ENCODE results near the gene REPS1.
"Not testable (repeated sequence)": the region's sequence is repeated elsewhere in the genome, so short reads cannot be mapped to it uniquely, and the experiment has no call there.

REPS1 gene

DNA sequence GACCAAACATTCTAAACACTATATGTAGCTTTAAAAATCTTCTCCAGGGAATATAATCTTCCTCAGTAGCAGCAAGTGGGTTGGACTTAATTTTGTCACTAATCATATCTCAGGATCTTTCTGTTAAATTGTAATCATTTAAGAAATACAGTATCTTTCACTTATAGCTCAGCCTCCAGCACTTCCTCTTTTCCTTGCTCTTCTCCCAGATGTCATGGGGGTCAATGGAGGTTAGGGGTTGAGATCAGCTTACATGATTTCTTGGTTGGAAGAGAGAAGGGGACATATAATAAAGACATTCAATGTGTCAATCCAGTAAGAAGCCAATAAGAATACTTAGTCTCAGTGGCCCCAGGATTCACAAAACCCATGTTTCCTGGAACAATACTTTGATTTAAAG, 15.7 kb upstream of the REPS1 start:
- no peak for DNase-seq

GRCh38 chr6:138999949-139000725, 12.1 kb upstream of the REPS1 start:
- peak; percentile 60 for DNase-seq

GRCh38 chr6:138997136-138997535, 9.1 kb upstream of the REPS1 start:
- no peak for DNase-seq

GRCh38 chr6:138996524-138996923, 8.5 kb upstream of the REPS1 start:
- DNase-seq = no peak

DNA sequence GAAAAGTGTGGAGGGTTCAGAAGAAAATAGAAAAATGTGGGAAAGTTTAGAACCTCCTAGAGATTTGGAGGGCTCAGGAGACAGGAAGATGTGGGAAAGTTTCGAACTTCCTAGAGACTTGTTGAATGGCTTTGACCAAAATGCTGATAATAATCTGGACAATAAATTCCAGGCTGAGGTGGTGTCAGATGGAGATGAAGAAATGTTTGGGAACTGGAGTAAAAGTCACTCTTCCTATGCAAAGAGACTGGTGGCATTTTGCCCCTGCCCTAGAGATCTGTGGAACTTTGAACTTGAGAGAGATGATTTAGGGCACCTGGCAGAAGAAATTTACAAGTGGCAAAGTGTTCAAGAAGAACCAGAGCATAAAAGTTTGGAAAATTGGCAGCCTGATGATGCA, 5.4 kb upstream of the REPS1 start:
- not testable (repeated sequence) for DNase-seq

- DNase-seq = not testable (repeated sequence)
Measured at GRCh38 chr6:138992965-138993364, 4.9 kb upstream of the REPS1 start.

DNA sequence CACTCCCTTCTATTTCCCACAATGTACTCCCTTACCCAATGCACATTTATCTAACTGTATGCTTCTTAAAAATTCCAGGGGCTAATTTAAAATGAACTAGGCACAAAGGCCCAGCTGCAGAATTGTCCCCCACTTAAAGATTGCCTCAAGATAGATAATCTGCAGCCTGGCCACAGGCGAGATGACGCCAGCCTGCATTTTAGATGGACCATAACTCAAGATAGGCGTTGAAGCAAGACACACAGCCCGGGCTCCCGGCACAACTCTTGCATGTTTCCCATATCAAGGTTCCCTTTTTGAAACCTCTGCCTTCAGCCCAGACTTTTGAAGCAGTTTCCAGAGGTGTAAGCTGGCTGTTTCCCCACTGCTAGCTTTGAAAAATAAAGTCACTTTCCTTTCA, 3.2 kb upstream of the REPS1 start:
- DNase-seq = no peak

DNA sequence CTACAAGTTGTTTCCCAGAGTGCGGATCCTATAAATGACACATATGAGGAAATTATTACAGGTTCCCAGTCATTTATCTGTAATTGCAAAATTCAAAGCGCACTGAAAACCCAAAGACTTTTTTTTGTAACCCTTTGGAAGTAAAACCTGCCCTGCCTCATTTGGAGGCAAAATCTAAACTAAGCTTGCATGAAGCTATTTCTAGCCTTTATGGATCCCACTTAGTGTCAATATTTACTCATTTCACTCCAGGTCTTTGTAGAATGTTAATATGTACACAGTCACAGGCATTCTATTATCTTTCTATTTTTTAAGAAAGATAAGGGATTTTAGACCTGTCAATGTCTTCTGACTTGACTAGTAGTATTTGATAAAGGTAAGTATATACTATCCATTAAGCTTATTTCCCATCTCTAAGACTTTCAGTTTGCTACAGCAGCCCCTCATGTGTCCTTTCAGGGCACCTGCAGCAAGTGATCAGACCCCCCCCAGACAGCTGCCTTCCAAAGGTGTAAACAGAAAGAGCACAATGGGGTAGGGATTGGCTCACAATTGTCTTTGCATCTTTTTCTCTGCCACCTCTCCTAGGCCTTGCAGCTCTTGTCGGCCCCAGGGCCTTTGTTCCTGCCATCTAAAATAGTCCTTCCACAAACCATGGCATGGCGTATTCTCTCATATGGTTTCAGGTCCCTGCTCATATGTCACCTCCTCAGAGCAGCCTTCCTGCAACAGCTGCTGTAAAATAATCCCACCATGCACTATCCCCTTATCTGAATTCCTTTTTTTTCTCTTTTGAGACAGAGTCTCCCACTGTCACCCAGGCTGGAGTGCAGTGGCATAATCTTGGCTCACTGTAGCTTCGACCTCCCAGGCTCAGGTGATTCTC, 1.3 kb upstream of the REPS1 start:
- DNase-seq = no peak

- DNase-seq = no peak
Measured at GRCh38 chr6:138988469-138988834, 399 bp upstream of the REPS1 start.

DNA sequence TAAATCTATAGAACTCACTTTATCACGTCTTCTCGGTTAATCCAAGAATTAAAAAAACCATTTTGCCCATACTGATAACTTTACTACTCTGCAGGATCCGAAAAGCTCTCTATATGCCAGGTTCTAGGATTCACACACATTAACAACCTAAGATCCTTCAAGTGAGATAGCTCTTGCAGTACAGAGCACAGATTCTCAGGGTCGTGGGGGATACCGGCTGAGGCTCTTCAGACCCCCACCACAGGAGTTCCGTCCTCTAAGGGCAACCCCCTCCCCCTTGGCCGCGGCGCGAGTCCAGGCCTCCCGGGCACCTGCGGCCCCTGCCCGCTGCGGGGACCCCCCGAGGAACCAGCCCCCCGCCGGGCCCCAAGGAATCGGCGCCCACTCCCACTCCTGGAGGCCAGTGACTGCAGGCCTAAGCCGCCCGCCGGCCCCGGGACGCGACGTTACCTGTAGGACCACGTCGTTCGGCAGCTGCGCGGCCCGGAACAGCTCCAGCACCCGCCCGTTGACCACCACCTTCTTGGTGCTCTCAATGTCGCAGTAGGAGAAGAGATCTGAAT, 892 bp downstream of the REPS1 start:
- no peak for DNase-seq

- DNase-seq = no peak
Measured at GRCh38 chr6:138986578-138986977, 1.5 kb downstream of the REPS1 start.

- DNase-seq = no peak
Measured at GRCh38 chr6:138981416-138981815, 6.6 kb downstream of the REPS1 start.

GRCh38 chr6:138979813-138980668, 8.0 kb downstream of the REPS1 start:
- DNase-seq = no peak

- peak; percentile 59 for DNase-seq
Measured at GRCh38 chr6:138979365-138979764, 8.7 kb downstream of the REPS1 start.

DNA sequence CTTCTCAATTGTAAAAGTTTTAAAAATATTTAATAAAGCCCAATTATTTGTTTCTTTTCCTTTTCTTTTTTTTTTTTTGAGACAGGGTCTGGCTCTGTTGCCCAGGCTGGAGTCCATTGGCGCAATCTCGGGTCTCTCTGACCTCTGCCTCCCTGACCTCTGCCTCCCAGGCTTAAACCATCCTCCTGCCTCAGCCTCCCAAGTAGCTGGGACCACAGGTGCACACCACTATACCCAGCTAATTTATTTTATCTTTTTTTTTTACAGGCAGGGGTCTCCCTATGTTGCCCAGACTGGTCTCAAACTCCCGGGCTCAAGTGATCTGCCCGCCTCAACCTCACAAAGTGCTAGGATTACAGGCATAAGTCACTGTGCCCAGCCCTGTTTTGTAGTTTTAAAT, 9.8 kb downstream of the REPS1 start:
- no peak for DNase-seq

GRCh38 chr6:138977646-138978167, 10.3 kb downstream of the REPS1 start:
- no peak for DNase-seq

GRCh38 chr6:138977242-138977641, 10.8 kb downstream of the REPS1 start:
- DNase-seq = no peak

DNA sequence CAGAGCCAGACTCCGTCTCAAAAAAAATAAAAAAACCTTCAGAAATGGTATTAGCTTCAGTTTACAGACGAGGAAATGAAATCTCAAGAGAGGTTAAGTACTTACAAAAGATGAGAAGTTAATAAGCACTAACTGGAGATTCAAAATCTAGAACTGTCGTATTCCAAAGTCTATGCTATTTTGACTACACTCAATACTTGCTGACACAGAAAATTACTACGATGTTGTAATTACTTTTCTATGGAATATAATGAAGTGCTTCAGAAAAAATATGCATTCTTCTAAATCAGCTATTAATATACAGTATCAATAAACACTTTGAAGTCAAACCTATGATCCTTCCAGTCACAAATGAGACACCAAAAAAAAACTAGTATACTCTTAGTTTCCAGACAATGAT, 12.2 kb downstream of the REPS1 start:
- no peak for DNase-seq

- DNase-seq = peak; percentile 72
Measured at GRCh38 chr6:138973466-138974153, 14.4 kb downstream of the REPS1 start.

DNA sequence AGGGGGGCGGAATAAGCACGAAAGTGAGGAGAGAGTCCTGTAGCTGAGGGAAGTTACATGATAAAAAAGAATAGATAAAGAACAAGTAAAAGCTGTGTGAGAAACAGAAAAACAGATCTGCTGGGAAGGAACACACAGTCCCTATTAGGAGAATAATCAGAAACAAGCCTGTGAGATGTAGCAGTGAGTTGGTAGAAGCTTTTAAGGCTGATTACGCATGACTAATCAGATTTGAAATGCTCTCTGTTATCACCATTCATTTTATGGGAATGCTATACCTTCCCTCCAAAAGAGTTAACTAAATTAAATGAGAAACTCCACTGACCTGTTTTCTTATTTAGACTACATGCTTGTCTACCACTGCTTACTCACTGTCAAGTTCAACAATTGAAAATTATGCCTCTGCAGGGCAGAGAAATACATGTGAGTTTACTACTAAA, 15.8 kb downstream of the REPS1 start:
- peak; percentile 62 for DNase-seq

DNA sequence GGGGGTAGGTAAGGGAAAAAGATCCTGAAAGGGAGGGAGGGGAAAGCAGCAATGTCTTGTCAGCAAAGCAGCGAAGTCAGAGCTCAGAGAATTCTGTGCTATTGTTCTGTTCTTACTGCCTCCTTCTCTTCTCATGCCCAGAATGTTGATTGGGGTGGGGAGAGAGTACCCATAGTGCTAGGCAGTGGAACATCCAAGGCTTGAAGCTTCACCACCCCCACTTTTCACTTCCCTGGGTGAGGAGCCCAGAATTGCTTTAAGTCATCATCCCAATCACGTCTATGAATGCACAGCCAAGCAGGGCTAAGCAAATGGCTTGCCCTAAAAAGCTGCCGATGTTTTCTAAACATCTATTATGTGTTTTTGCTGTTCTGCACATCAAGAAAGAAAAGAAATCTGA, 16.5 kb downstream of the REPS1 start:
- DNase-seq = peak; percentile 42

- peak; percentile 95 for DNase-seq
Measured at GRCh38 chr6:138970856-138971425, 17.1 kb downstream of the REPS1 start.
